PFSK-1 (cell line): ENCODE results near the gene LTB4R2.

Experiments used
- FOXP2 ChIP-seq: optimal IDR thresholded peaks from 2 replicates; pipeline ENCODE3; 2011; ENCODE audit warnings: borderline replicate concordance, control low read depth, inconsistent platforms; ENCODE audit not compliant: insufficient read depth; ENCODE audit errors: extremely low read length, extremely low read depth
- POLR2AphosphoS5 ChIP-seq: IDR thresholded peaks from 2 replicates; pipeline ENCODE4 v1.6.1; 2012; ENCODE audit warnings: low read depth, mild to moderate bottlenecking, control low read depth, low read length, moderate library complexity
- SIN3A ChIP-seq: IDR thresholded peaks from 2 replicates; pipeline ENCODE4 v1.6.1; 2012; ENCODE audit warnings: mild to moderate bottlenecking, low read length, moderate library complexity, borderline replicate concordance; ENCODE audit not compliant: insufficient read depth
- TAF1 ChIP-seq: IDR thresholded peaks from 2 replicates; pipeline ENCODE4 v1.6.1; 2012; ENCODE audit warnings: low read length, control low read depth, borderline replicate concordance; ENCODE audit not compliant: insufficient read depth
- TF ChIP-seq, protein P1 (sequence below), 2 experiments: IDR thresholded peaks; 2 replicates each; pipeline versions ENCODE4 v1.6.1 to v1.8.0; 2011 to 2012; ENCODE audit warnings: low read depth in 2 of 2, low read length in 2 of 2, control low read depth in 1 of 2, inconsistent platforms in 1 of 2, mild to moderate bottlenecking in 1 of 2, moderate library complexity in 1 of 2; ENCODE audit not compliant: insufficient read depth in 1 of 2

LTB4R2 gene

DNA sequence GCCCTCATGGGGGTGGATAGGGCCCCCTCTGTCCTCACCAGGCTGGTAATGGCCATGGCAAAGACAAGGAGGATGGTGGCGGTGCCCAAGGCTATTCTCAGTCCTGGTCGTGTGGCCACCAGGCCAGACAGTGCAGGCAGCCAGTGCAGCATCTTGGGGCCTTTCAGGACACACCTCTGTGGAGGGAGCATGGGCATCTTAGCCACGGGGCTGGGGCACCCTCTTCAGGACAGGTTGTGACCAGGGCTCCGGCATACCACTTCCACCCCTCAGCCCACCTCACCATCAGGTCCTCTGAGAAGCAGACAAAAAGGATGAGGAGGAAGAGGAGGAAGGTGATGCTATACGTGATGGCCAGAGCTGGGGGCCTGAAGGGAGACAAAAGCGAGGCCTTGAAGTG, 14.1 kb downstream of the LTB4R2 start:
- TF ChIP-seq TAF1 (no peak), SIN3A (no peak), POLR2AphosphoS5 (no peak), FOXP2 (no peak)
- TF ChIP-seq, protein P1, sequence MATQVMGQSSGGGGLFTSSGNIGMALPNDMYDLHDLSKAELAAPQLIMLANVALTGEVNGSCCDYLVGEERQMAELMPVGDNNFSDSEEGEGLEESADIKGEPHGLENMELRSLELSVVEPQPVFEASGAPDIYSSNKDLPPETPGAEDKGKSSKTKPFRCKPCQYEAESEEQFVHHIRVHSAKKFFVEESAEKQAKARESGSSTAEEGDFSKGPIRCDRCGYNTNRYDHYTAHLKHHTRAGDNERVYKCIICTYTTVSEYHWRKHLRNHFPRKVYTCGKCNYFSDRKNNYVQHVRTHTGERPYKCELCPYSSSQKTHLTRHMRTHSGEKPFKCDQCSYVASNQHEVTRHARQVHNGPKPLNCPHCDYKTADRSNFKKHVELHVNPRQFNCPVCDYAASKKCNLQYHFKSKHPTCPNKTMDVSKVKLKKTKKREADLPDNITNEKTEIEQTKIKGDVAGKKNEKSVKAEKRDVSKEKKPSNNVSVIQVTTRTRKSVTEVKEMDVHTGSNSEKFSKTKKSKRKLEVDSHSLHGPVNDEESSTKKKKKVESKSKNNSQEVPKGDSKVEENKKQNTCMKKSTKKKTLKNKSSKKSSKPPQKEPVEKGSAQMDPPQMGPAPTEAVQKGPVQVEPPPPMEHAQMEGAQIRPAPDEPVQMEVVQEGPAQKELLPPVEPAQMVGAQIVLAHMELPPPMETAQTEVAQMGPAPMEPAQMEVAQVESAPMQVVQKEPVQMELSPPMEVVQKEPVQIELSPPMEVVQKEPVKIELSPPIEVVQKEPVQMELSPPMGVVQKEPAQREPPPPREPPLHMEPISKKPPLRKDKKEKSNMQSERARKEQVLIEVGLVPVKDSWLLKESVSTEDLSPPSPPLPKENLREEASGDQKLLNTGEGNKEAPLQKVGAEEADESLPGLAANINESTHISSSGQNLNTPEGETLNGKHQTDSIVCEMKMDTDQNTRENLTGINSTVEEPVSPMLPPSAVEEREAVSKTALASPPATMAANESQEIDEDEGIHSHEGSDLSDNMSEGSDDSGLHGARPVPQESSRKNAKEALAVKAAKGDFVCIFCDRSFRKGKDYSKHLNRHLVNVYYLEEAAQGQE (IDR thresholded peaks at IDR 0.05; ENCODE audit: insufficient read depth in 1 of 2, low read depth in 2 of 2, low read length in 2 of 2) = no peak

DNA sequence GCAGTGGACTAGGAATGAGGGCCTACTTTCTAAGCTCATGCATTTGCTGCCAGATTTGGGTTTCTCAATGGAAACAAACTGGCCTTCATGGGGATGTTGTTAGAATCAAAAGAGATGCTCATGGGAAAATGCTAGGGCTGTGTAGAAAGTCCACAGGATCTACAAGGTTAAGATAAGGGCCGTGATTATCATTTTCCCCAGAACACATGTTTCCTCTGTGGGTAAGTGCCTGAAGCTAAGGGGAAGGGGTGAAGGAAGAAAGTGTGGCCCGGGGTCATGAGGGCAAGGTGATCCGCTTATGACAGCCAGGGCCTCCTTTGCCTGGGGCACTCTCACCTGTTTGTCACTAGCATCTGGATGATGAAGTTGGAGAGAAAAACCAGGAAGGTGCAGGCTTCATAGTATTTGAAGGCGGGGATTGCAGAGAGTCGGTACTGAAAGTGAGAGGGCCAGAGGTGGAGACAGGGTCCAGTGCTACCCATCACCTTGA, 15.1 kb downstream of the LTB4R2 start:
- TF ChIP-seq TAF1 (no peak), SIN3A (no peak), POLR2AphosphoS5 (no peak), FOXP2 (no peak)
- TF ChIP-seq, protein P1 (IDR thresholded peaks at IDR 0.05; ENCODE audit: insufficient read depth in 1 of 2, low read depth in 2 of 2, low read length in 2 of 2) = no peak

DNA sequence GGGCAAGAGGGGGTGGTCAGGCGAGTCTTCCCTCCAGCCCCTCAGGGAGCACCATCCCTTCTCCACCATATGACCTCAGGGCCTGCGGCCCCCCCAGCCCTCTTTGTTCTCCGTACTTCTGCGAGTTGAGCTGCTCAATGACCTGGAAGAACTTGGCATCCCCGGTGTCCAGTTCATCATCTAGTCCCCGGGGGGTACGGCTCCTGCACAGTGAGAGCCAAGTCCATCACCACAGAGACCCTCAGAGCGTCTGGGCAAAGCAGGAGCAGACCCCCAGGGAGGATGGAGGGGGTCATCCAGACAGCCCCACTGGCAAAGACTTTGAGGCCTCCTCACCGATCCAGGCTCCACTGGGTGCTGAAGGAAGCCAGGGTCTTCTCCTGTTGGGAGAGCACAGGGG, 16.0 kb downstream of the LTB4R2 start:
- TF ChIP-seq FOXP2 (no peak), POLR2AphosphoS5 (no peak), TAF1 (no peak)

DNA sequence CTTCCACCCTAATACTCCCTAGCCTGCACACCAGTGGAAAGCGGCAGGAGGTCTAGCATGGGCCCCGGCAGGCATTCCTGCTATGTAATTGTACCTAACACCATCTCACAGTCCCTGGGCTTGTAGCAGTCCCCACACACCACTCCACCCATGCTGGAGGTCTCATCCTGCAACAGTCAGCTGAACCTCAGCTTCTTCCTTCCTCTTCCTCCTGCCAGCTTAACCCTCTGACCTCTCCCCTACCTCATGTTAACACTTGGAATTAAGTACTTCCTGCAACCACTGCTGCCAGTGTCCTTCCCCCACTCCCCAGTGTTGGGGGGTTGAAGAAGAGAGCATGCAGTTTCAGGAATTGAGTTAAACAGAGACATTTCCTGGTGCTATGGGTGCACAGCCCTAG, 17.4 kb downstream of the LTB4R2 start:
- TF ChIP-seq SIN3A (no peak), POLR2AphosphoS5 (no peak), TAF1 (no peak), FOXP2 (no peak)
- TF ChIP-seq, protein P1 (IDR thresholded peaks at IDR 0.05; ENCODE audit: insufficient read depth in 1 of 2, low read depth in 2 of 2, low read length in 2 of 2) = no peak

DNA sequence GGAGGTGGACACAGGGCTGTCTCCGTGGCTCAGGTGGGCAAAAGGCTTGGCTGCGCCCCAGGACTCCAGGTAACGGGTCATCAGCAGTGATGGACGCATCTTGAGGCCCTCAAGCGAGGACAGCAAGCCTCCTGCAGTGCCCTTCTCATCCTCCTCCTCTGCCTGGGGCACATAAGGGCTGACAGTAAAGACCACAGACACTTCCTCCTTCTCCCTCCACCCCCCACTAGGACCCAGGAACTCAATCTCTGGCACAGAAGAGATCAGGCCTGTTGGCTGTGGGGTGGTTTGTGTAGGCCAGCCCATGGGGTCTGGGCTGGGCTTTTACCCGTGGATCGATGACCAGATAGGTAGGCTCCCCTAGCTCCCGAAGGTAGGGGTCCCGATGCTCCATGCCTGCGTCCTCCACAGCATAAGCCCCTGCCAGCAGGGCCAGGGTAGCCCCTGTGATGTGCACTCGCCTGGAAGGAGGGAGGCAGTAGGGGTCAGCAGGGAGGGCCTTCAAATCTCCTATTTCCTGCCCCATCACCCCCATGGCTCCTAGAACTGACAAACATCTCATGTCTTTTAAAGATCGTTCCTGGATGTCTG, 19.2 kb downstream of the LTB4R2 start:
- TF ChIP-seq TAF1 (no peak), POLR2AphosphoS5 (no peak), FOXP2 (no peak), SIN3A (no peak)
- TF ChIP-seq, protein P1 (IDR thresholded peaks at IDR 0.05; ENCODE audit: insufficient read depth in 1 of 2, low read depth in 2 of 2, low read length in 2 of 2) = no peak
